ENCODE results near the gene MTHFD1. TPM values are rescaled to one million over a fixed set of nuclear protein-coding genes. Genes with fewer than 3 reads are reported as not detected.
A peak's percentile ranks its signal among the peaks of the same experiment; 100 is the strongest.
"Not testable (repeated sequence)": the region's sequence is repeated elsewhere in the genome, so short reads cannot be mapped to it uniquely, and the experiment has no call there.

Gene MTHFD1
- total RNA-seq (2014; rRNA removed; shearing (Covaris generic)), result 38.0 and 57.8 TPM in 2 replicates

- DNase-seq (ENCODE audit: low spot score), result peak; percentile 99
These were observed at the start of gene MTHFD1 for GRCh38 chr14:64387782-64388532. MTHFD1 (plus strand) TSS chr14:64388353; CDS start chr14:64388428, 75 bp downstream.

DNA sequence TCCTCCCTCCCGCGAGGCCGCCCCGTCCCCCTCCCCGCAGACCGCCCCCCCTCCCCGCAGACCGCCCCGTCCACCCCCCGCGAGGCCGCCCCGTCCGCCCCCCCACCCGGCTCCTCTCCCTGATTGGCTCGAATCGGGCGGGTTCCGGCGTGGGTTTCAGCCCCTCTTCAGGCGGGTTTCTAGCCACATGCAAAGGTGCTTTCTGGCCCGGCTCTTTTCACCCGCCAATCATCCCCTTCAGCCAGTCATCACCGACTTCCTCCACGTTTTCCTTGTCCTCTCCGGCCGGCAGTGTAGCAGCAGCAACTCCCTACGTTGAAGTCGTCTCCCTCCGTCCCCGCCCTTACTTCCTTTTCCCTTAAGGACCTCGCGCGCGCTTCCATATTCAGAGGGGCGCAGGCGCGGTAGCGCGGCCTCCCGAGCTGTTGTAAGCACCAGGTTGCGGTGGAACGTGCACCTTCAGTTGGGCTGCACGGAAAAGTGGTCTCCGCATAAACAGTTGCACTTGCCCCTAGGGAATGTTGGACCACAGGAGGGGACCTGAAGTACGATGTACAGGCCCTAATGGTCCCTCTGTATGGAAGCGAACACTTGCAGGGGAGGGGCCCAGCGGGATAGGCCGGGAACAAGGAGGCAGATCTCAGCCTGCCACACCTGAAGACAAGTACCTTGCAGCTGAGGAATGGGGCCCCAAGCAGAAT, 49.4 kb upstream of the MTHFD1 start:
- DNase-seq (ENCODE audit: low spot score), result peak; percentile 99

DNA sequence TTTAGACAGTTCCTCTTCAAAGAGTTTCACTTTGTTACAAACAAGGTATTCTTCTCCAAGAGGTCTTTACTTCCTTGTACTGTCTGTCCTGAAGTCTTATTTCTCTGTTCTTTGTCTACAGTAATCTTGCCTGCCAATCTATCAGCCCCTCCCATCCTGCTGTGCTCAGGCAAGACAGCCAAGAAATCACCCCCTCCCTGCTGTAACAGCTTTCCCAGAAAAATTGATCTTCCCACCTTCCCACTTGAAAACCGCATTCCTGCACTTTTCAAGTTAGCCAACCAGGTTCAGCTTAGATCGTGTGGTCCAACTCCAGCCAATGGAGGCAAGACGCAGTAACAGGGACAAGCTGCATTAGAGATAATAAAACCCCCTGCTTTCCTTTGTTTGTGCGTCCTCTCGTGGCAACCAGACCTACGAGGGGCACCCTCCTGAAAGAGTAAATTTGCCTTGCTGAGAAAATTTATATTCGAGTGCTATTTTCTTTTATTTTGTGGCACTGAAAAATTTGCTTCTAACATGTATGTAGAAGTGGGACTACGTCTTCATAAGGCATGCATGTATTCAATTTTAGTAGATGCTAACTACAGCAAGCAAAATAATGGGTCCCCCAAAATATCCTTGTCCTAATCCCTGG, 47.5 kb upstream of the MTHFD1 start:
- DNase-seq (ENCODE audit: low spot score), result no peak

GRCh38 chr14:64347748-64348147, 40.4 kb upstream of the MTHFD1 start:
- DNase-seq (ENCODE audit: low spot score), result no peak

DNA sequence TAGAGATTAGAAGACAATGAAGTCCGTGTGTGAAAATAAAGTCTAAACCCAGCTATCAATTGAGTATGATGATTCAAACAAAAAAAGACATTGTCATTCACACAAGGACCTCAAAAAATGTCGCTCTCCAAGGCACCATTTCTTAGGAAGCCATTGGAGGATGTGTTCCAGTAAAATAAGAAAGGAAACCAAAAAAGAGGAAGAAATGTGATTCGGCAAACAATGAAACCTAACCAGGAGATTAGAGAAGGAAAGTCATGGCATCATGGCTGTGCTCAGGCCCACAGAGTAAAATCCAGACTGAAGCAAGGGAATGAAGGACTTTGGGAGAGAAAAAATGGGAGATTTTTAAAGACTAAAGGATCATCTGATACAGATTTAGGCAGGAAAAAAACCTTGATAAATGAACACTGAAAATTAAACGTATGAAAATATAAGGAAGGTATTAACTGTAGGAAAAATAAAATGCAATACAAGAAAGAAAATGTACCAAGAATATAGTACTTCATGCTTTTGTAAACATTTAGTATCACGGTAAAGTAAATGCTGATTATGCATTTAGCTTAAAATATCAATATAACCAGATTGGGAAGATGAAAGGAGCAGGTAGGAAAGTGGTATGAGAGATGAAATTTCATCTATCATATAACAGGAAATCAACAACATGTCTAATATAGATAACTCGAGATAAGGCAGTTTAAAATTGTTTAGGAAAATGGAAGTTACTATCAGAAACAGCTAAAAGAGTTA, 38.2 kb upstream of the MTHFD1 start:
- DNase-seq (ENCODE audit: low spot score), result no peak

DNA sequence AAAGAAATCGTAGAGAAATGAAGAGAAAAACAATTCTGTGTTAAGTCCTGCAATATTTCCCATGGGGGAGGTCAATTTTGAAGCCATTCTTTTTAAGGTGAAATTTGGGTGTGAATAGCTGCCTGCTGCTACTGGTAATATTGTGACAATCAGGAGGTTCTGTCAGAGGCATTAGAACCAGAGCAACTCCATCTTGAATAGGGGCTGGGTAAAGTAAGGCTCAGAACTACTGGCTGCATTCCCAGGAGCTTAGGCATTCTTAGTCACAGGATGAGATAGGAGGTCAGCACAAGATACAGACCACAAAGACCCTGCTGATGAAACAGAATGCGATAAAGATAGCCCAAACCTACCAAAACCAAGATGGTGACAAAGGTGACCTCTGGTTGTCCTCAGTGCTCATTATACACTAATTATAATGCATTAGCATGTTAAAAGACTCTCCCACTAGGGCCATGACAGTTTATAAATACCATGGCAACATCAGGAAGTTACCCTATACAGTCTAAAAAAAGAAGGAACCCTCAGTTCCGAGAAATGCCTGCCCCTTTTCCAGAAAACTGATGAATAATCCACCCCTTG, 24.8 kb upstream of the MTHFD1 start:
- no peak for DNase-seq (ENCODE audit: low spot score)

DNA sequence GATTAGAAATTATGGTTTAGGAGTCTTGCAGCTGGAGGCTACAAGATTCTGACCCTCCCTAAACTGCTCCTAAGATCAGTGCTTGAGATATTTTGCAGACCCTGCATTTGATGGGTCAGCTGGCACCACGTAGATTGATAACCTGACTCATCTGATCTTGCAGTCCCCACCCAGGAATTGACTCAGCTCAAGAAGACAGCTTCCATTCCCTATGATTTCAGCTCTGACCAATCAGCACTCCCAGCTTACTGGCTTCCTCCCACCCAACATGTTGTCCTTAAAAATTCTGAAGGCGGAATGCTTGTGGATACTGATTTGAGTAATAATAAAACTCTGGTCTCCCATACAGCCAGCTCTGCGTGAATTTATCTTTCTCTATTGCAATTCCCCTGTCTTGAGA, 23.2 kb upstream of the MTHFD1 start:
- no peak for DNase-seq (ENCODE audit: low spot score)

- DNase-seq (ENCODE audit: low spot score), result not testable (repeated sequence)
These were observed 22.7 kb upstream of the MTHFD1 start for GRCh38 chr14:64365358-64365889.

DNA sequence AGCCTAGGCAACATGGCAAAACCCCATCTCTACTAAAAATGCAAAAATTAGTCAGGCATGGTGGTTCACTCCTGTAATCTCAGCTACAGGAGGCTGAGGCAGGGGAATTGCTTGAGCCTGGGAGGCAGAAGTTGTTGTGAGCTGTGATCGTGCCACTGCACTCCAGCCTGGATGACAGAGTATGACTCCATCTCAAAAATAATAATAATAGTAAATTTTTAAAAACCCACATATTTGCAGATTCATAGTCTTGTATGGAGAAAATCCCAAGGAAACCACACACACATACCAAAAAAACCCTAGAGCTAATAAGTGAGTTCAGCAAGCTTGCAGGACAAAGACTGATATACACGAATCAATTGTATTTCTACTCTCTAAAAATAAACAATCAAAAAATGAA, 19.0 kb upstream of the MTHFD1 start:
- no peak for DNase-seq (ENCODE audit: low spot score)

DNA sequence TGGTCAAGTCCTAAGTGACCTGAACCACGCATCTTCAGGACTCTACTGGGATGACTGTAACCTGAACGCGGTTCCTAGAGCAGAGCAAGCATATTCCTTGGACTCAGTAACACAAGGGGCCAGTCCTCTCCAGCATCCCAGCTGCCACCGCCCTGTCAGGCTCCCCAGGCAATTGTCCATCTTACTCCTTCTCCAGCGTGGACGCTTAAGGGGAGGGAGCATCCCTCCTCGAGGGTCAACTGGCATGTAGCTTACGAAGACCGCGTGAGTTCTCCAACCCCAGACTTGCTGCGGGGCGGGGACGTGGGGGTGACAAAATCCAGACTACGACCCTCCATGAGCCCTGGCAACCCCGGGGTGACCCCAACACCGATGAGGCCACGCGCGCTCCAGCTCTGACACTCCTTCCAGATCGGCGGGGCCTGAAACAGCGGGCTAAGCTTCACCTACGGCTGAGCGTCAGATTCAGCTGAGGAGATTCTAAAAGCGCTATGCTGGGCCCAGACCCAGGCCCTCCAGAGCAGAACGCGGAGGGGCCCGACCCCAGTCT, 846 bp upstream of the MTHFD1 start:
- no peak for DNase-seq (ENCODE audit: low spot score)

DNA sequence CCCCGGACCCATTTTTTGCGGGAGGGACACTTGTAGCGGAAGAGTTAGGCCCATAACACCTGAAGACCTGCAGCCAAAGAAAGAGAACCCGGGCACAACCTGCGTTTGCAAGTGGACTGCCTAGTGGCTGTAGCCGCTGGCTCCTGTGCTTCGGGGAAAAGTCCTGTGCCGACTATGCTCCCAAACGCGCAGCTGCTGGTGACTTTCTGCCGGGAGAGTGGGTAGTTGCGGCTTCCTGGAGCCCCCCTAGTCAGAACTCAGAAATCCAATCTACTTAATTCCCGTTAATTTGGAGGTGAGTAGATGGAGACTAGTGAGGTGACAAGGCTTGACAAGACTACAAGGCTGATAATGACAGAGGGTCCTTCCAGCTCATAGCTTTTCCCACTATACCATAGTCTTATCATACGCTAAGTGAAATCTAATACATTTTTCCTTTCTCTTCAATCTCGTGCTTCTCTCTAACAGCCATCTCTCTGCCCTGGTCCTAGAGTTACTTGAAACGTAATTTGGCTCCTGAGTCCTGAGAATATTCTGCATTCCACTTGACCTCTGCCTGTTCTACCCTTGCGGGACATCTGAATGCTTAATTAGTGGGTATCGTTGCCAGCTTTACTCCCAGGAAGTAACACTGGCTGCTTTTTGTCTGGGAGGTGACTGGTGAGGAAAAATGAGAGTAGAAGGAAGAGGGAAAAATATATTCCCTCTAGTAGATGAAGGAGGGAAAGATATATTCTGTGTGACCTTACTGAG, 556 bp downstream of the MTHFD1 start:
- DNase-seq (ENCODE audit: low spot score), result no peak

DNA sequence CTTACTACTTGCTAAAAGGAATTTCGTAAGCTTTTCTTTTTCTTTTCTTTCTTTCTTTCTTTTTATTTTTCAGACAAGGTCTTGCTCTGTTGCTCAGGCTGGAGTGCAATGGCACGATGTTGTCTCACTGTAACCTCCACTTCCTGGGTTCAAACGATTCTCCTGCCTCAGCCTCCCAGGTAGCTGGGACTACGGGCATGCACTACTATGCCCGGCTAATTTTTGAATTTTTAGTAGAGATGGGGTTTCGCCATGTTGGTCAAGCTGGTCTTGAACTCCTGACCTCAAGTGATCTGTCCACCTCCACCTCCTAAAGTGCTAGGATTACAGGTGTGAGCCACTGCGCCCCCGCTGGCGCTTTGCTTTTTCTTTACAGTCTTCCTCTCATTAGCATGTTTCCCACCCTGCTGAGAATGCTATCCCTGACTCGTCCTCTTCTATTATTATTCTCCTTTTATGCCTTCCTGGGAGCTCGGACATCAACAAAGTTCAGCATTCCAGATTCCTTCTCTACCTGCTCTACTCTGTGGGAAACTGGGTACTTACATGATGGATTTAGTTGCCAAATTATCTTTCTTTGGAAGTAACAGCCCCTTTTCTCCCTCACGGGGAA, 3.1 kb downstream of the MTHFD1 start:
- no peak for DNase-seq (ENCODE audit: low spot score)

DNA sequence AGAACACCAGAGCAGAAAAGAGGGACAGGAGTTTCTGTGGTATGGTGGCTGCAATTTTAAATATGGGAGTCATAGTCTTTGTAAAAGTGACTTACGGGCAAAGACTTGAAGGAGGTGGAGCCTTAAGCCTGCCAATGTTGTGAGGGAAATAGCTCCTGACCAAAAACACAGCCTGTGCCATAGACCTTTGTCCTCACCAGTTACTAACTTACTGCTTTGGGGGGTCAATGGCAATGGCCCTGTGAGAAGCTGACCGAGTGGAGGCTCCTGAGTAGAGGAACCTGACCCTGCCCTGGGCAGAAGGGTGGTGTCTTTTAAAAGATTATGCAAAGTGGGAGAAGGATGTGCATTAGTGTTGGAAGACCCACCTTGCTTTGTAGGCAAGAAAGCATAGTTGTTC, 3.8 kb downstream of the MTHFD1 start:
- no peak for DNase-seq (ENCODE audit: low spot score)

- DNase-seq (ENCODE audit: low spot score), result not testable (repeated sequence)
These were observed 5.1 kb downstream of the MTHFD1 start for GRCh38 chr14:64393189-64393726.

DNA sequence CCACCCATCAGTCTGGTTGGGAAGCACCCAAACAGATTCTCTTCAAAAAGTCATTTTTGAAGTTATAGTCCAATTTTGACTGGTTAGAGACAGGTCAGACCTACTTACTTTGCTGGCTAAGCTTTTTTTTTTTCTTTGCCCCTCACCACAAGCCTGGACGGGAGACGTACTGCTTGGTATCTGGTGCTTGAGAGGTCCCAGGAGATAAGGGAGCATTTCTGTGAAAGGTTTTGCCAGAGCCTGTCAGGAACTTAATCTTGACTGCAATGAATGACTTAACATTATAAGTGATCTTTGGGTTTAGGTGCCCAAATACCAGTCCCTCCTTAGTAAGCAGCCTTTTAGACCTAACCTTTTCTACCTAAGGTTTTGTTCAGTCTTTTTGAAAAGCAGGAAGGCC, 6.3 kb downstream of the MTHFD1 start:
- no peak for DNase-seq (ENCODE audit: low spot score)

DNA sequence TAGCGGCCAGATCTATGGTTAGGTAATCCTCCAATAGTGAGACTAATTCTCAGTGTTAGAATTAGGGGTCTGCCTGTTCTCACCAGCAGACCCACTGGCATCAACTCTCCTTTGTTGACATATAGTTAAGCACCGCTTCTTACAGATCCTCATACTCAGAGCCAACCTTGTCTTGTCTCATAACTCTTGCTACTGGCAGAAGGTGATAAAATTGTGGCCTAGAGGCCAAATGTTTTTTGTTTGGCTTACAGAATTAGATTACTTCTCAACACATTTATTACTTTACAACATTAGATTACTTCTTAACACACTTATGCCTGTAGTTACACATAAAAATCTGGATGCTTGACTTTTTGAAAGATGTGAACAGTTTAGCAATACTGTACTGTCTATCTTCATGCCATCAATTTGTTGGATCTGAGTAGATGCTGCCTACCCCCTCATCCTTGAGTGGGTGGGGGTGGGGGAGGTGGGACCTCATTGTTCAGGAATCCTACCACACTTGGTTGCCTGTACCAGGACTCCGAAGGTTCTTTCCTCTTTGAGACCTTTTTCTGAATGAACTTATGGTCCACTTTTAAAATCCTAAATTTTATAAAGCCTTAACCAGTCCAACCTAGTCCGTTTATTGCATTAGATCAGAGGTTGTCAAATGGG, 7.0 kb downstream of the MTHFD1 start:
- no peak for DNase-seq (ENCODE audit: low spot score)

- no peak for DNase-seq (ENCODE audit: low spot score)
These were observed 12.8 kb downstream of the MTHFD1 start for GRCh38 chr14:64400829-64401459.

GRCh38 chr14:64401949-64402348, 13.8 kb downstream of the MTHFD1 start:
- DNase-seq (ENCODE audit: low spot score), result no peak

GRCh38 chr14:64405295-64405694, 17.1 kb downstream of the MTHFD1 start:
- no peak for DNase-seq (ENCODE audit: low spot score)
